Endodermal cell (in vitro differentiated cells): ENCODE measurements around the gene GRHL1. TPM values are rescaled to one million over a fixed set of nuclear protein-coding genes. Genes with fewer than 3 reads are reported as not detected.

Experiments
- DNase-seq: peaks from one replicate; pipeline ENCODE4 v3.0.0-alpha.2; 2017
- H3K27ac ChIP-seq: 2 replicates; pipeline ENCODE4 v1.5.1; 2013; ENCODE audit warnings: mild to moderate bottlenecking, low read depth, low read length, moderate library complexity
- H3K27me3 ChIP-seq: 2 replicates; pipeline ENCODE4 v1.6.1; 2013; ENCODE audit warnings: mild to moderate bottlenecking, low read length, moderate library complexity; ENCODE audit not compliant: insufficient read depth, control insufficient read depth, poor library complexity, severe bottlenecking
- H3K36me3 ChIP-seq: 2 replicates; pipeline ENCODE4 v1.7.0; 2013; ENCODE audit warnings: mild to moderate bottlenecking, low read length, moderate library complexity; ENCODE audit not compliant: control insufficient read depth, insufficient read depth
- H3K4me1 ChIP-seq: one replicate; pipeline ENCODE4 v1.7.0; 2013; ENCODE audit warnings: low read length; ENCODE audit not compliant: control insufficient read depth, insufficient read depth
- H3K4me3 ChIP-seq: 2 replicates; pipeline ENCODE4 v1.5.1; 2013; ENCODE audit warnings: mild to moderate bottlenecking, low read length, moderate library complexity
- H3K9ac ChIP-seq: 2 replicates; pipeline ENCODE4 v1.6.1; 2013; ENCODE audit warnings: mild to moderate bottlenecking, low read length, moderate library complexity; ENCODE audit not compliant: poor library complexity, severe bottlenecking; ENCODE audit errors: extremely low read depth
- H3K9me3 ChIP-seq: 2 replicates; pipeline ENCODE4 v1.6.1; 2013; ENCODE audit warnings: mild to moderate bottlenecking, low read length, moderate library complexity; ENCODE audit not compliant: control insufficient read depth
- H3K27ac Mint-ChIP-seq: 2 replicates; pipeline ENCODE4 v1.8.0; 2020; ENCODE audit warnings: mixed read lengths
- H3K27me3 Mint-ChIP-seq: 2 replicates; pipeline ENCODE4 v1.8.0; 2021; ENCODE audit warnings: mild to moderate bottlenecking, mixed read lengths; ENCODE audit not compliant: insufficient read depth
- H3K36me3 Mint-ChIP-seq: 2 replicates; pipeline ENCODE4 v1.8.0; 2020; ENCODE audit warnings: low read depth, mixed read lengths
- H3K4me1 Mint-ChIP-seq: 2 replicates; pipeline ENCODE4 v1.8.0; 2020; ENCODE audit warnings: mixed read lengths
- H3K4me3 Mint-ChIP-seq: 2 replicates; pipeline ENCODE4 v1.8.0; 2020; ENCODE audit warnings: mild to moderate bottlenecking, moderate library complexity, mixed read lengths
- H3K9me3 Mint-ChIP-seq: 2 replicates; pipeline ENCODE4 v1.8.0; 2020; ENCODE audit warnings: mild to moderate bottlenecking, mixed read lengths
- CTCF ChIP-seq: fragments of 200-600 bp; sonication (generic); conservative IDR thresholded peaks from 2 replicates; pipeline ENCODE4 v1.5.0; 2021; ENCODE audit warnings: antibody characterized with exemption, mild to moderate bottlenecking
- WGBS, 2 experiments: methylation state at CpG; one replicate each; pipeline versions ENCODE4 v1.1.5 to v1.1.7; 2013; ENCODE audit warnings: missing lambda C conversion rate in 2 of 2, mixed read lengths in 1 of 2; ENCODE audit not compliant: insufficient coverage in 1 of 2, insufficient read length in 1 of 2; 5-methylcytosine and 5-hydroxymethylcytosine counted together
- total RNA-seq, 2 donors: library from RNA; stranded (reverse); fragmentation: NEBNext Ultra II Directional in 1 of 2; extraction: Animal tissue kit (Norgen Biotek cat#: 25700) in 1 of 2; gene quantifications; 2 replicates in 1 of 2; 3 replicates in 1 of 2; pipeline ENCODE4 v1.2.1, GENCODE V29; 2021

The GRHL1 gene
- total RNA-seq, 2 donors from 2014 or later, result 2.7 to 2.9 TPM

GRCh38 chr2:9954136-9954535, 2.6 kb downstream of the GRHL1 start:
- Mint-ChIP-seq H3K4me1 (peaks cover 5% of the 10 kb centered on the region), H3K36me3 (no peaks in the 10 kb centered on the region), H3K27me3 (peaks cover 39% of the 10 kb centered on the region), H3K4me3 (no peak overlapping the region), H3K27ac (no peak overlapping the region), H3K9me3 (no peaks in the 10 kb centered on the region)
- TF ChIP-seq CTCF, result no peak
- H3K27ac ChIP-seq, result no peak overlapping the region
- H3K36me3 ChIP-seq, result no peaks in the 10 kb centered on the region
- H3K9ac ChIP-seq, result no peak overlapping the region
- H3K4me3 ChIP-seq, result no peak overlapping the region
- H3K9me3 ChIP-seq, result no peaks in the 10 kb centered on the region
- WGBS, 2 experiments, result 99 to 100% methylated on average over 2 to 3 of the region's 3 CpGs
- no peak for DNase-seq
- peaks cover 50% of the 10 kb centered on the region for H3K27me3 ChIP-seq
- H3K4me1 ChIP-seq, result no peaks in the 10 kb centered on the region

- Histone ChIP-seq H3K9ac (no peak overlapping the region), H3K27me3 (peaks cover 22% of the 10 kb centered on the region), H3K27ac (no peak overlapping the region), H3K4me3 (no peak overlapping the region), H3K9me3 (no peaks in the 10 kb centered on the region), H3K36me3 (no peaks in the 10 kb centered on the region), H3K4me1 (no peaks in the 10 kb centered on the region)
- 92 to 97% methylated on average over 6 to 8 of the region's 8 CpGs for WGBS, 2 experiments
- H3K9me3 Mint-ChIP-seq, result no peaks in the 10 kb centered on the region
- TF ChIP-seq CTCF, result no peak
- H3K27me3 Mint-ChIP-seq, result peaks cover 14% of the 10 kb centered on the region
- H3K27ac Mint-ChIP-seq, result no peak overlapping the region
- no peaks in the 10 kb centered on the region for H3K4me1 Mint-ChIP-seq
- no peak overlapping the region for H3K4me3 Mint-ChIP-seq
- H3K36me3 Mint-ChIP-seq, result no peaks in the 10 kb centered on the region
- DNase-seq, result no peak
Measured at GRCh38 chr2:9958057-9958456, 6.6 kb downstream of the GRHL1 start.

- no peak overlapping the region for H3K27ac Mint-ChIP-seq
Measured at GRCh38 chr2:9959262-9959661, 7.8 kb downstream of the GRHL1 start.

More at GRCh38 chr2:9959262-9959661, 7.8 kb downstream of the GRHL1 start:
- Histone ChIP-seq H3K4me3 (no peak overlapping the region), H3K27me3 (peaks cover 10% of the 10 kb centered on the region), H3K27ac (no peak overlapping the region), H3K9ac (no peak overlapping the region), H3K36me3 (no peaks in the 10 kb centered on the region), H3K4me1 (no peaks in the 10 kb centered on the region), H3K9me3 (no peaks in the 10 kb centered on the region)
- no peaks in the 10 kb centered on the region for H3K9me3 Mint-ChIP-seq
- no peaks in the 10 kb centered on the region for H3K4me1 Mint-ChIP-seq
- WGBS, 2 experiments, result 92% methylated on average over 2 of the region's 3 CpGs; no CpG with 5 or more reads in 1 of the 2 experiments
- H3K27me3 Mint-ChIP-seq, result peaks cover 4% of the 10 kb centered on the region
- DNase-seq, result no peak
- H3K4me3 Mint-ChIP-seq, result no peak overlapping the region
- no peaks in the 10 kb centered on the region for H3K36me3 Mint-ChIP-seq
- TF ChIP-seq CTCF, result no peak
